HepG2 (cell line): ENCODE measurements around the gene PDGFRB. TPM values are rescaled to one million over a fixed set of nuclear protein-coding genes. Genes with fewer than 3 reads are reported as not detected.

Source experiments
- ARNT2 ChIP-seq: sonication (generic); formaldehyde crosslinking; IDR thresholded peaks from 2 replicates; pipeline ENCODE4 v1.8.0; 2022; ENCODE audit warnings: mild to moderate bottlenecking, low read depth, missing genetic modification reagents, moderate library complexity
- ARNTL ChIP-seq: sonication (generic); formaldehyde crosslinking; IDR thresholded peaks from 2 replicates; pipeline ENCODE4 v1.4.0; 2020; ENCODE audit warnings: mild to moderate bottlenecking, missing genetic modification reagents
- CEBPB ChIP-seq: IDR thresholded peaks from 2 replicates; pipeline ENCODE4 v1.6.1; 2011; ENCODE audit warnings: low read depth, low read length, improper control_type of control experiment, borderline replicate concordance
- HDAC6 ChIP-seq: fragments of 200-600 bp; sonication (generic); IDR thresholded peaks from 2 replicates; pipeline ENCODE4 v1.7.0; 2017; ENCODE audit warnings: mild to moderate bottlenecking, antibody characterized with exemption, low read length, low read depth
- HMG20A ChIP-seq: IDR thresholded peaks from 2 replicates; pipeline ENCODE4 v1.6.1; 2016; ENCODE audit warnings: borderline replicate concordance
- JUND ChIP-seq: sonication (generic); formaldehyde crosslinking; IDR thresholded peaks from 2 replicates; pipeline ENCODE4 v1.8.0; 2022; ENCODE audit warnings: mild to moderate bottlenecking, missing genetic modification reagents
- KLF11 ChIP-seq: IDR thresholded peaks from 2 replicates; pipeline ENCODE4 v1.6.1; 2016; ENCODE audit warnings: missing compliant biosample characterization
- NCOA1 ChIP-seq: sonication (generic); formaldehyde crosslinking; IDR thresholded peaks from 2 replicates; pipeline ENCODE4 v1.9.0; 2021; ENCODE audit warnings: missing genetic modification reagents
- NFIC ChIP-seq: IDR thresholded peaks from 2 replicates; pipeline ENCODE4 v1.6.1; 2012; ENCODE audit warnings: mild to moderate bottlenecking, low read length, inconsistent platforms
- NFRKB ChIP-seq: fragments of 450-650 bp; IDR thresholded peaks from 2 replicates; pipeline ENCODE4 v1.6.1; 2017
- NR2F6 ChIP-seq, 2 experiments: IDR thresholded peaks; 2 replicates each; pipeline ENCODE4 v1.6.1; 2016; ENCODE audit warnings: antibody characterized with exemption in 1 of 2, mild to moderate bottlenecking in 1 of 2
- PAX8 ChIP-seq: sonication (generic); formaldehyde crosslinking; IDR thresholded peaks from 2 replicates; pipeline ENCODE4 v1.8.0; 2022; ENCODE audit warnings: mild to moderate bottlenecking, missing genetic modification reagents, borderline replicate concordance
- RFX1 ChIP-seq: fragments of 450-650 bp; IDR thresholded peaks from 2 replicates; pipeline ENCODE4 v1.6.1; 2017
- SOX13 ChIP-seq, 3 experiments: fragments of 450-650 bp in 1 of 3; sonication (generic) in 1 of 3; formaldehyde crosslinking in 1 of 3; IDR thresholded peaks in 2 of 3; conservative IDR thresholded peaks in 1 of 3; 2 replicates each; pipeline versions ENCODE4 v1.5.0 to v1.6.1; 2016 to 2020; ENCODE audit warnings: antibody characterized with exemption in 1 of 3, mild to moderate bottlenecking in 1 of 3, missing compliant biosample characterization in 1 of 3, missing genetic modification reagents in 1 of 3, moderate library complexity in 1 of 3
- TMF1 ChIP-seq: sonication (generic); formaldehyde crosslinking; IDR thresholded peaks from 2 replicates; pipeline ENCODE4 v1.8.1; 2022; ENCODE audit warnings: low read depth, missing genetic modification reagents
- ZBTB3 ChIP-seq: sonication (generic); formaldehyde crosslinking; IDR thresholded peaks from 2 replicates; pipeline ENCODE4 v1.4.0; 2020; ENCODE audit warnings: low read depth, mild to moderate bottlenecking, moderate library complexity, missing genetic modification reagents, borderline replicate concordance
- ZFX ChIP-seq: sonication (generic); formaldehyde crosslinking; IDR thresholded peaks from 2 replicates; pipeline ENCODE4 v1.4.0; 2020; ENCODE audit warnings: mild to moderate bottlenecking, low read depth, missing genetic modification reagents, moderate library complexity
- ZNF331 ChIP-seq: sonication (generic); formaldehyde crosslinking; IDR thresholded peaks from 2 replicates; pipeline ENCODE4 v1.4.0; 2020; ENCODE audit warnings: missing genetic modification reagents
- ZNF557 ChIP-seq: sonication (generic); formaldehyde crosslinking; IDR thresholded peaks from 2 replicates; pipeline ENCODE4 v1.4.0; 2020; ENCODE audit warnings: missing genetic modification reagents
- ZNF644 ChIP-seq: IDR thresholded peaks from 2 replicates; pipeline ENCODE4 v1.6.1; 2016; ENCODE audit warnings: low read depth
- ZNF839 ChIP-seq: sonication (generic); formaldehyde crosslinking; IDR thresholded peaks from 2 replicates; pipeline ENCODE4 v1.4.0; 2020; ENCODE audit warnings: missing genetic modification reagents, mild to moderate bottlenecking, borderline replicate concordance
- polyA plus RNA-seq, 8 experiments: library from polyadenylated mRNA; depleted of rRNA in 3 of 8; stranded (reverse) in 7 of 8; unstranded in 1 of 8; fragments of >200 nt; fragmentation: Illumina TruSeq in 4 of 8; extraction: Trizol in 4 of 8; gene quantifications; 2 replicates each; pipeline versions ENCODE4 v1.2.1 to v1.2.3, GENCODE V29; 2011 to 2016; ENCODE audit warnings: low read depth in 4 of 8, missing spikeins in 1 of 8, mixed read lengths in 1 of 8; ENCODE audit not compliant: insufficient read depth in 1 of 8
- total RNA-seq, 5 experiments: library from RNA; depleted of rRNA; stranded (reverse); fragments of >200 nt; fragmentation: Illumina TruSeq; extraction: Trizol; gene quantifications; 2 replicates each; pipeline ENCODE4 v1.2.3, GENCODE V29; 2016; ENCODE audit warnings: low read depth in 1 of 5
- TF ChIP-seq, protein P1 (sequence below): sonication (generic); formaldehyde crosslinking; IDR thresholded peaks from 2 replicates; pipeline ENCODE4 v1.4.0; 2020; ENCODE audit warnings: missing genetic modification reagents
- TF ChIP-seq, protein P2 (sequence below): sonication (generic); formaldehyde crosslinking; IDR thresholded peaks from 2 replicates; pipeline ENCODE4 v1.4.0; 2020; ENCODE audit warnings: missing genetic modification reagents
- TF ChIP-seq, protein P3 (sequence below): sonication (generic); formaldehyde crosslinking; IDR thresholded peaks from 2 replicates; pipeline ENCODE4 v1.8.1; 2022; ENCODE audit warnings: mild to moderate bottlenecking, missing genetic modification reagents

Gene PDGFRB
- total and polyA plus RNA-seq, 2 of the 13 experiments (the other 11 are each of a cell fraction or from before 2014, with no cell fraction given), result 4.0 to 21.0 TPM

DNA sequence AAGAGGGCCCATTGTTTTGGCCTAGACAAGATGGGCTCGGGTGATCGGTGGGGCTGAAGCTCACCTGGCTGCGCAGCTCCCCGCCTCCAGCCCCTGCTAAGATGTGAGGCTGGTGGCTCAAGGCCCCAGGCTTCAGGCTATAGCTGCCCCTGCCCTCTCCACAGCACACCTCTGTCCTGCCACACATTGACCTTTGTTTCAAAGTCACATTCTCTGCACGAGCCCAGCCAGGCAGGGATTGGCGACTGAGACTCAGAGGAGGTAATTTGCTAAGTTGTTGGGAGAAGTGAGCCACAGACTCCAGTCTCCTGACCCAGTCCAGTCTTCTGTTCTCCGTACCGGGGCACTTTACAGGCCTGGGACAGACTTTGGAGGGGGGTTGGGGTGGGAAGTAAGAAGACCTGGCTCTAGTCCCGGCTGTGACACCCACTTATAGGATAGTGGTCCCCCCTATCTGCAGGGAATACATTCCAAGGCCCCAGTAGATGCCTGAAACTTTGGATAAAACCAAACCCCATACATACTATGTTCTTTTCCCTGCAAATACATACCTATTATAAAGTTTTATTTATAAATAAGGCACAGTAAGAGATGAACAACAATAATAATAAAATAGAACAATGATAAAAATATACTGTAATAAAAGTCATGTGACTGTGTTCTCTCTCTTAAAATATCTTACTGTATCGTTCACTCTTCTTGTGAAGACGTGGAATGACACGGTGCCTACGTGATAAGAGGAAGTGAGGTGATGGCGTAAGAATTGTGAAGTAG, 13.3 kb downstream of the PDGFRB start (continued):
- TF ChIP-seq ZFX (peak; percentile 25; the same call in 1 of the 2 replicates), HDAC6 (no peak), ZNF644 (CRISPR knock-in tag) (no peak), ZNF839 (CRISPR knock-in tag) (no peak), HMG20A (no peak), ARNTL (no peak), NFRKB (no peak), NCOA1 (CRISPR knock-in tag) (no peak), ZBTB3 (0 out of 2 replicates have a peak, but pooled peaks have one; percentile 16), PAX8 (CRISPR knock-in tag) (no peak), JUND (CRISPR knock-in tag) (no peak), ZNF331 (CRISPR knock-in tag) (peak; percentile 49; the same call in 1 of the 2 replicates), SOX13 (IDR thresholded peaks at IDR 0.05) (no peak), SOX13 (CRISPR knock-in tag; conservative IDR thresholded peaks at IDR 0.05 in 1 of 2, IDR thresholded peaks at IDR 0.05 in 1 of 2) (peak in 1 of 2 experiments; percentile 42; a peak in 1 of 4 replicates), ZNF557 (no peak), NFIC (no peak), KLF11 (CRISPR knock-in tag) (0 out of 2 replicates have a peak, but pooled peaks have one; percentile 34), ARNT2 (CRISPR knock-in tag) (peak; percentile 55; the same call in 1 of the 2 replicates), TMF1 (CRISPR knock-in tag) (no peak), NR2F6 (IDR thresholded peaks at IDR 0.05) (peak; percentile 7; the same call in 1 of the 2 replicates), NR2F6 (CRISPR knock-in tag; IDR thresholded peaks at IDR 0.05) (peak; percentile 55; the same call in 1 of the 2 replicates), RFX1 (no peak), CEBPB (no peak)
- TF ChIP-seq, protein P1, sequence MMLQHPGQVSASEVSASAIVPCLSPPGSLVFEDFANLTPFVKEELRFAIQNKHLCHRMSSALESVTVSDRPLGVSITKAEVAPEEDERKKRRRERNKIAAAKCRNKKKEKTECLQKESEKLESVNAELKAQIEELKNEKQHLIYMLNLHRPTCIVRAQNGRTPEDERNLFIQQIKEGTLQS (CRISPR knock-in tag), result no peak
- TF ChIP-seq, protein P2, sequence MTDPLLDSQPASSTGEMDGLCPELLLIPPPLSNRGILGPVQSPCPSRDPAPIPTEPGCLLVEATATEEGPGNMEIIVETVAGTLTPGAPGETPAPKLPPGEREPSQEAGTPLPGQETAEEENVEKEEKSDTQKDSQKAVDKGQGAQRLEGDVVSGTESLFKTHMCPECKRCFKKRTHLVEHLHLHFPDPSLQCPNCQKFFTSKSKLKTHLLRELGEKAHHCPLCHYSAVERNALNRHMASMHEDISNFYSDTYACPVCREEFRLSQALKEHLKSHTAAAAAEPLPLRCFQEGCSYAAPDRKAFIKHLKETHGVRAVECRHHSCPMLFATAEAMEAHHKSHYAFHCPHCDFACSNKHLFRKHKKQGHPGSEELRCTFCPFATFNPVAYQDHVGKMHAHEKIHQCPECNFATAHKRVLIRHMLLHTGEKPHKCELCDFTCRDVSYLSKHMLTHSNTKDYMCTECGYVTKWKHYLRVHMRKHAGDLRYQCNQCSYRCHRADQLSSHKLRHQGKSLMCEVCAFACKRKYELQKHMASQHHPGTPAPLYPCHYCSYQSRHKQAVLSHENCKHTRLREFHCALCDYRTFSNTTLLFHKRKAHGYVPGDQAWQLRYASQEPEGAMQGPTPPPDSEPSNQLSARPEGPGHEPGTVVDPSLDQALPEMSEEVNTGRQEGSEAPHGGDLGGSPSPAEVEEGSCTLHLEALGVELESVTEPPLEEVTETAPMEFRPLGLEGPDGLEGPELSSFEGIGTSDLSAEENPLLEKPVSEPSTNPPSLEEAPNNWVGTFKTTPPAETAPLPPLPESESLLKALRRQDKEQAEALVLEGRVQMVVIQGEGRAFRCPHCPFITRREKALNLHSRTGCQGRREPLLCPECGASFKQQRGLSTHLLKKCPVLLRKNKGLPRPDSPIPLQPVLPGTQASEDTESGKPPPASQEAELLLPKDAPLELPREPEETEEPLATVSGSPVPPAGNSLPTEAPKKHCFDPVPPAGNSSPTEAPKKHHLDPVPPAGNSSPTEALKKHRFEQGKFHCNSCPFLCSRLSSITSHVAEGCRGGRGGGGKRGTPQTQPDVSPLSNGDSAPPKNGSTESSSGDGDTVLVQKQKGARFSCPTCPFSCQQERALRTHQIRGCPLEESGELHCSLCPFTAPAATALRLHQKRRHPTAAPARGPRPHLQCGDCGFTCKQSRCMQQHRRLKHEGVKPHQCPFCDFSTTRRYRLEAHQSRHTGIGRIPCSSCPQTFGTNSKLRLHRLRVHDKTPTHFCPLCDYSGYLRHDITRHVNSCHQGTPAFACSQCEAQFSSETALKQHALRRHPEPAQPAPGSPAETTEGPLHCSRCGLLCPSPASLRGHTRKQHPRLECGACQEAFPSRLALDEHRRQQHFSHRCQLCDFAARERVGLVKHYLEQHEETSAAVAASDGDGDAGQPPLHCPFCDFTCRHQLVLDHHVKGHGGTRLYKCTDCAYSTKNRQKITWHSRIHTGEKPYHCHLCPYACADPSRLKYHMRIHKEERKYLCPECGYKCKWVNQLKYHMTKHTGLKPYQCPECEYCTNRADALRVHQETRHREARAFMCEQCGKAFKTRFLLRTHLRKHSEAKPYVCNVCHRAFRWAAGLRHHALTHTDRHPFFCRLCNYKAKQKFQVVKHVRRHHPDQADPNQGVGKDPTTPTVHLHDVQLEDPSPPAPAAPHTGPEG (CRISPR knock-in tag), result 0 out of 2 replicates have a peak, but pooled peaks have one; percentile 48
- TF ChIP-seq, protein P3, sequence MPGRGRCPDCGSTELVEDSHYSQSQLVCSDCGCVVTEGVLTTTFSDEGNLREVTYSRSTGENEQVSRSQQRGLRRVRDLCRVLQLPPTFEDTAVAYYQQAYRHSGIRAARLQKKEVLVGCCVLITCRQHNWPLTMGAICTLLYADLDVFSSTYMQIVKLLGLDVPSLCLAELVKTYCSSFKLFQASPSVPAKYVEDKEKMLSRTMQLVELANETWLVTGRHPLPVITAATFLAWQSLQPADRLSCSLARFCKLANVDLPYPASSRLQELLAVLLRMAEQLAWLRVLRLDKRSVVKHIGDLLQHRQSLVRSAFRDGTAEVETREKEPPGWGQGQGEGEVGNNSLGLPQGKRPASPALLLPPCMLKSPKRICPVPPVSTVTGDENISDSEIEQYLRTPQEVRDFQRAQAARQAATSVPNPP (CRISPR knock-in tag), result no peak
